HepG2 (cell line): ENCODE results near the gene PPEF2. TPM values are rescaled to one million over a fixed set of nuclear protein-coding genes. Genes with fewer than 3 reads are reported as not detected.

Experiments used
- ATAC-seq: fragments of 200-7000 bp; cut with Tn5 transposase; 3 replicates; pipeline ENCODE4 v1.9.1; 2020; ENCODE audit warnings: mild to moderate bottlenecking, moderate library complexity
- BruUV-seq: library from RNA; stranded (reverse); fragments of 400-500 nt; replicated peaks from 2 replicates; lab custom pipeline; 2021; lab: Mats Ljungman, UMichigan
- CTCF ChIA-PET: fragments of 300-600 bp; formaldehyde crosslinking; extraction: SDS; loops from one replicate; lab custom pipeline; 2021; ENCODE audit warnings: low total read pairs, inconsistent platforms, low intra/inter-chr PET ratio; lab: Yijun Ruan, JAX
- POLR2A ChIA-PET: fragments of 350-600 bp; sonication (Branson Sonifier 250); formaldehyde crosslinking; loops from one replicate; lab custom pipeline; 2020; ENCODE audit warnings: antibody characterized with exemption, inconsistent platforms; lab: Yijun Ruan, JAX
- DNase-seq: peaks from one replicate; pipeline ENCODE4 v3.0.0-alpha.2; 2015; ENCODE audit warnings: low spot score
- FAIRE-seq: peaks from 3 replicates; lab custom pipeline; 2011; peaks lifted over from hg19 to GRCh38; lab: Jason Lieb, UNC
- H2AFZ ChIP-seq: one replicate; pipeline ENCODE4 v1.6.1; 2011; ENCODE audit warnings: low read length, inconsistent platforms
- H3K27ac ChIP-seq: fragments of 300-600 bp; 3 replicates; pipeline ENCODE4 v1.8.0; 2011; ENCODE audit warnings: mixed run types, mild to moderate bottlenecking, mixed read lengths, low read length, inconsistent platforms; ENCODE audit not compliant: insufficient read depth; ENCODE audit errors: extremely low read length
- H3K27me3 ChIP-seq, 2 experiments: fragments of 200-600 bp in 1 of 2; 2 replicates in 1 of 2; 3 replicates in 1 of 2; pipeline versions ENCODE4 v1.6.0 to v1.8.0; 2011; ENCODE audit warnings: low read length in 2 of 2, mild to moderate bottlenecking in 2 of 2, moderate library complexity in 2 of 2, inconsistent platforms in 1 of 2; ENCODE audit not compliant: insufficient read depth in 2 of 2, control insufficient read depth in 1 of 2
- H3K36me3 ChIP-seq, 2 experiments: fragments of 200-600 bp in 1 of 2; replicated peaks in 1 of 2; 2 replicates in 1 of 2; 3 replicates in 1 of 2; pipeline versions ENCODE4 v1.5.1 to v1.8.0; 2011; ENCODE audit warnings: low read length in 2 of 2, inconsistent platforms in 1 of 2; ENCODE audit not compliant: insufficient read depth in 2 of 2, control insufficient read depth in 1 of 2
- H3K4me1 ChIP-seq: 2 replicates; pipeline ENCODE4 v1.5.1; 2012; ENCODE audit warnings: low read length, inconsistent platforms; ENCODE audit not compliant: insufficient read depth
- H3K4me2 ChIP-seq: 2 replicates; pipeline ENCODE4 v1.6.0; 2011; ENCODE audit warnings: low read depth, low read length, inconsistent platforms
- H3K4me3 ChIP-seq, 3 experiments: fragments of 200-600 bp in 1 of 3; sonication (generic), shearing (Covaris generic) in 1 of 3; replicated peaks in 1 of 3; 2 replicates each; pipeline ENCODE4 v1.5.1; 2011 to 2016; ENCODE audit warnings: low read length in 3 of 3, inconsistent platforms in 2 of 3, low read depth in 2 of 3, mild to moderate bottlenecking in 2 of 3, control low read depth in 1 of 3, mixed read lengths in 1 of 3; ENCODE audit not compliant: insufficient read depth in 1 of 3
- H3K79me2 ChIP-seq: one replicate; pipeline ENCODE4 v1.6.1; 2011; ENCODE audit warnings: low read length, inconsistent platforms; ENCODE audit not compliant: insufficient read depth
- H3K9ac ChIP-seq: 2 replicates; pipeline ENCODE4 v1.6.0; 2011; ENCODE audit warnings: mild to moderate bottlenecking, low read depth, low read length, inconsistent platforms; ENCODE audit not compliant: insufficient read depth
- H3K9me3 ChIP-seq: 2 replicates; pipeline ENCODE4 v1.5.1; 2012; ENCODE audit warnings: mild to moderate bottlenecking, low read length
- H4K20me1 ChIP-seq: 2 replicates; pipeline ENCODE4 v1.6.0; 2011; ENCODE audit warnings: inconsistent platforms, mild to moderate bottlenecking, low read length, moderate library complexity; ENCODE audit not compliant: insufficient read depth
- CEBPZ ChIP-seq: IDR thresholded peaks from 2 replicates; pipeline ENCODE4 v1.6.1; 2012; ENCODE audit warnings: low read length, improper control_type of control experiment
- HNRNPK ChIP-seq: fragments of 200-400 bp; formaldehyde crosslinking; IDR thresholded peaks from 2 replicates; pipeline ENCODE4 v1.6.1; 2018; ENCODE audit warnings: low read length, low read depth, moderate library complexity, mild to moderate bottlenecking; ENCODE audit not compliant: poor library complexity, severe bottlenecking
- KDM5A ChIP-seq: fragments of 200-600 bp; sonication (generic); IDR thresholded peaks from 2 replicates; pipeline ENCODE4 v1.7.0; 2018; ENCODE audit warnings: antibody characterized with exemption, mild to moderate bottlenecking, low read length, borderline replicate concordance
- TFAP4 ChIP-seq: sonication (generic); IDR thresholded peaks from 2 replicates; pipeline ENCODE4 v1.6.1; 2016; ENCODE audit warnings: low read depth, borderline replicate concordance
- ZNF552 ChIP-seq: sonication (generic); formaldehyde crosslinking; IDR thresholded peaks from 2 replicates; pipeline ENCODE4 v1.9.0; 2022; ENCODE audit warnings: missing genetic modification reagents, mild to moderate bottlenecking, borderline replicate concordance
- WGBS: methylation state at CpG from one replicate; pipeline ENCODE4 v1.1.6; 2017; ENCODE audit warnings: low lambda C conversion rate; 5-methylcytosine and 5-hydroxymethylcytosine counted together
- in situ Hi-C: cut with HindIII; loops from 2 replicates; pipeline ENCODE4 v1.10.0; 2017; ENCODE audit warnings: low pct_unique_long_range_greater_than_20kb; ENCODE audit not compliant: extremely low pct_ligation_motif_present
- intact Hi-C: fragments of 100-400 bp; cut with micrococcal nuclease; formaldehyde crosslinking; loops from one replicate; pipeline ENCODE4 v1.10.0; 2022; ENCODE audit not compliant: unreplicated experiment
- polyA plus RNA-seq, 8 experiments: library from polyadenylated mRNA; depleted of rRNA in 3 of 8; stranded (reverse) in 7 of 8; unstranded in 1 of 8; fragments of >200 nt; fragmentation: Illumina TruSeq in 4 of 8; extraction: Trizol in 4 of 8; gene quantifications; 2 replicates each; pipeline versions ENCODE4 v1.2.1 to v1.2.3, GENCODE V29; 2011 to 2016; ENCODE audit warnings: low read depth in 4 of 8, missing spikeins in 1 of 8, mixed read lengths in 1 of 8; ENCODE audit not compliant: insufficient read depth in 1 of 8
- total RNA-seq, 5 experiments: library from RNA; depleted of rRNA; stranded (reverse); fragments of >200 nt; fragmentation: Illumina TruSeq; extraction: Trizol; gene quantifications; 2 replicates each; pipeline ENCODE4 v1.2.3, GENCODE V29; 2016; ENCODE audit warnings: low read depth in 1 of 5

Gene PPEF2
- total and polyA plus RNA-seq, 2 of the 13 experiments (the other 11 are each of a cell fraction or from before 2014, with no cell fraction given): 0.01 TPM; not detected in 1

GRCh38 chr4:75889537-75890199 is 12.6 kb downstream of the PPEF2 start:
- H3K27ac ChIP-seq: no peak overlapping the region
- no peak overlapping the region for H3K9ac ChIP-seq
- no peaks in the 10 kb centered on the region for H3K9me3 ChIP-seq
- FAIRE-seq (no peak), ATAC-seq (no peak), DNase-seq (no peak)
- H3K4me1 ChIP-seq: no peaks in the 10 kb centered on the region
- POLR2A ChIA-PET: no interaction called here
- no peak overlapping the region for H2AFZ ChIP-seq
- no peaks in the 10 kb centered on the region for H4K20me1 ChIP-seq
- intact Hi-C loops (no loop called here), in situ Hi-C loops (loop anchor here (10.0 kb wide), 1 partner anchor 175 kb away; no protein-coding TSS in a partner anchor)
- H3K4me2 ChIP-seq: no peak overlapping the region
- no peak for TF ChIP-seq ZNF552 (CRISPR knock-in tag)
- TF ChIP-seq KDM5A: no peak
- no peak for TF ChIP-seq CEBPZ
- no peak for TF ChIP-seq TFAP4
- TF ChIP-seq HNRNPK: no peak
- TF ChIP-seq, all 625 proteins: peak for 0
- Histone ChIP-seq H3K4me3 (no peak overlapping the region), H3K27me3 (peaks cover 1 to 11% of the 10 kb centered on the region in 2 experiments; a peak in 1 of 5 replicates), H3K36me3 (no peaks in the 10 kb centered on the region), H3K79me2 (no peaks in the 10 kb centered on the region)
- no TSS peak for BruUV-seq
- CTCF ChIA-PET: no interaction called here
- WGBS: 37% methylated on average over 3 of the region's 9 CpGs
